Endothelial cell of umbilical vein (primary cell): ENCODE measurements around the gene CCDC88B.

Experiments used
- CTCF ChIP-seq, 2 donors: IDR thresholded peaks; 1 replicate in 1 of 2; 2 replicates in 1 of 2; pipeline ENCODE4 v1.5.1; 2011; ENCODE audit warnings: low read length in 2 of 2, mild to moderate bottlenecking in 2 of 2, moderate library complexity in 2 of 2, control low read depth in 1 of 2, inconsistent platforms in 1 of 2, low read depth in 1 of 2; ENCODE audit not compliant: insufficient read depth in 1 of 2; ENCODE audit errors: extremely low read depth in 1 of 2
- EZH2 ChIP-seq: IDR thresholded peaks from 2 replicates; pipeline ENCODE4 v1.6.1; 2012; ENCODE audit warnings: borderline replicate concordance, low read depth, mild to moderate bottlenecking, moderate library complexity, low read length, inconsistent platforms; ENCODE audit not compliant: severe bottlenecking
- JUN ChIP-seq: IDR thresholded peaks from 2 replicates; pipeline ENCODE4 v1.6.1; 2011; ENCODE audit warnings: borderline replicate concordance, low read depth; ENCODE audit not compliant: insufficient read length, insufficient read depth
- MYC ChIP-seq: IDR thresholded peaks from one replicate; pipeline ENCODE4 v1.6.1; 2011; ENCODE audit warnings: mild to moderate bottlenecking, low read depth, low read length
- POLR2A ChIP-seq: IDR thresholded peaks from 2 replicates; pipeline ENCODE4 v1.6.1; 2012; ENCODE audit warnings: low read depth, mild to moderate bottlenecking, control low read depth, low read length

- TF ChIP-seq CTCF (IDR thresholded peaks at IDR 0.05; ENCODE audit: extremely low read depth in 1 of 2, insufficient read depth in 1 of 2, low read depth in 1 of 2, low read length in 2 of 2): no peak
- no peak for TF ChIP-seq POLR2A
- TF ChIP-seq JUN: no peak
- no peak for TF ChIP-seq MYC
- no peak for TF ChIP-seq EZH2
These were observed 27.1 kb upstream of the CCDC88B start for GRCh38 chr11:64312947-64313346.
